K562 (cell line): ENCODE results near the gene KDM2A. TPM values are rescaled to one million over a fixed set of nuclear protein-coding genes. Genes with fewer than 3 reads are reported as not detected.

Experiments
- ATAC-seq: fragments of 200-7000 bp; cut with Tn5 transposase; 3 replicates; pipeline ENCODE4 v1.9.1; 2020; ENCODE audit warnings: moderate library complexity
- BruUV-seq: library from RNA; stranded (reverse); fragments of 400-500 nt; replicated peaks from 2 replicates; lab custom pipeline; 2021; lab: Mats Ljungman, UMichigan
- CTCF ChIA-PET: fragments of 300-600 bp; formaldehyde crosslinking; extraction: SDS; loops from one replicate; lab custom pipeline; 2021; ENCODE audit warnings: low intra/inter-chr PET ratio; lab: Yijun Ruan, JAX
- POLR2A ChIA-PET: fragments of 300-600, 350-650 bp; sonication (Branson Sonifier 250); formaldehyde crosslinking; extraction: SDS; loops from one replicate; lab custom pipeline; 2021; ENCODE audit warnings: antibody characterized with exemption, inconsistent platforms; lab: Yijun Ruan, JAX
- DNase-seq, 4 experiments: peaks; one replicate each; pipeline versions ENCODE4 v3.0.0 to v3.0.0-alpha.2; 2011 to 2018; ENCODE audit warnings: low spot score in 3 of 4, mixed read lengths in 3 of 4; ENCODE audit errors: extremely low read depth in 1 of 4
- FAIRE-seq: peaks from 2 replicates; lab custom pipeline; 2011; peaks lifted over from hg19 to GRCh38; lab: Jason Lieb, UNC
- H2AFZ ChIP-seq: 2 replicates; pipeline ENCODE4 v1.6.0; 2011; ENCODE audit warnings: low read depth, low read length, control low read depth, inconsistent platforms
- H3K27ac ChIP-seq: fragments of 200-600 bp; 3 replicates; pipeline ENCODE4 v1.8.0; 2011; ENCODE audit warnings: low read depth, mild to moderate bottlenecking, control low read depth, inconsistent platforms, low read length, moderate library complexity, mixed read lengths; ENCODE audit errors: extremely low read depth
- H3K27me3 ChIP-seq, 2 experiments: fragments of 300-600 bp in 1 of 2; 2 replicates in 1 of 2; 3 replicates in 1 of 2; pipeline versions ENCODE4 v1.6.0 to v1.8.0; 2011; ENCODE audit warnings: inconsistent platforms in 2 of 2, low read length in 2 of 2, mild to moderate bottlenecking in 1 of 2, mixed read lengths in 1 of 2, moderate library complexity in 1 of 2; ENCODE audit not compliant: control insufficient read depth in 2 of 2, insufficient read depth in 2 of 2
- H3K36me3 ChIP-seq: fragments of 300-600 bp; 3 replicates; pipeline ENCODE4 v1.8.0; 2011; ENCODE audit warnings: mild to moderate bottlenecking, low read length, inconsistent platforms; ENCODE audit not compliant: control insufficient read depth, insufficient read depth
- H3K4me1 ChIP-seq, 2 experiments: fragments of 200-600 bp in 1 of 2; replicated peaks in 1 of 2; 2 replicates in 1 of 2; 3 replicates in 1 of 2; pipeline versions ENCODE4 v1.5.1 to v1.8.0; 2011; ENCODE audit warnings: inconsistent platforms in 2 of 2, low read length in 2 of 2, mild to moderate bottlenecking in 1 of 2, mixed read lengths in 1 of 2, moderate library complexity in 1 of 2; ENCODE audit not compliant: control insufficient read depth in 2 of 2, insufficient read depth in 2 of 2
- H3K4me2 ChIP-seq: 2 replicates; pipeline ENCODE4 v1.6.1; 2011; ENCODE audit warnings: low read length, control low read depth, inconsistent platforms, mixed read lengths; ENCODE audit not compliant: insufficient read depth
- H3K4me3 ChIP-seq: fragments of 200-600 bp; sonication (generic), shearing (Covaris generic); 2 replicates; pipeline ENCODE4 v1.5.1; 2016; ENCODE audit warnings: control low read depth, inconsistent platforms
- H3K79me2 ChIP-seq: fragments of 200-600 bp; 3 replicates; pipeline ENCODE4 v1.8.0; 2011; ENCODE audit warnings: low read length, inconsistent platforms; ENCODE audit not compliant: control insufficient read depth, insufficient read depth
- H3K9ac ChIP-seq, 2 experiments: 2 replicates each; pipeline versions ENCODE4 v1.6.0 to v1.6.1; 2011; ENCODE audit warnings: low read depth in 2 of 2, low read length in 2 of 2, control low read depth in 1 of 2, inconsistent platforms in 1 of 2, mild to moderate bottlenecking in 1 of 2, mixed read lengths in 1 of 2; ENCODE audit not compliant: insufficient read depth in 1 of 2
- H3K9me1 ChIP-seq: one replicate; pipeline ENCODE4 v1.6.0; 2011; ENCODE audit warnings: inconsistent platforms, mild to moderate bottlenecking, low read length, moderate library complexity; ENCODE audit not compliant: control insufficient read depth, insufficient read depth
- H3K9me3 ChIP-seq: replicated peaks from 2 replicates; pipeline ENCODE4 v1.5.1; 2011; ENCODE audit warnings: low read depth, low read length, inconsistent platforms; ENCODE audit not compliant: control insufficient read depth, insufficient read depth
- H4K20me1 ChIP-seq: replicated peaks from 2 replicates; pipeline ENCODE4 v1.6.1; 2011; ENCODE audit warnings: low read length, inconsistent platforms, mixed read lengths; ENCODE audit not compliant: control insufficient read depth, insufficient read depth
- CUX1 ChIP-seq: fragments of 200-800 bp; sonication (Bioruptor generic); IDR thresholded peaks from 2 replicates; pipeline ENCODE4 v1.6.1; 2016; ENCODE audit warnings: missing genetic modification characterization, missing compliant biosample characterization
- HDAC1 ChIP-seq, 2 experiments: fragments of 450-650 bp; IDR thresholded peaks; 2 replicates each; pipeline ENCODE4 v1.6.1; 2016 to 2017; ENCODE audit warnings: inconsistent platforms in 1 of 2, mild to moderate bottlenecking in 1 of 2, moderate library complexity in 1 of 2
- HMG20B ChIP-seq: fragments of 250-450 bp; sonication (Bioruptor Pico); IDR thresholded peaks from 2 replicates; pipeline ENCODE4 v1.5.0; 2021; ENCODE audit warnings: mild to moderate bottlenecking
- HNRNPL ChIP-seq: fragments of 200-400 bp; formaldehyde crosslinking; IDR thresholded peaks from 2 replicates; pipeline ENCODE4 v1.6.1; 2017; ENCODE audit warnings: low read depth, mild to moderate bottlenecking, low read length
- POLR2G ChIP-seq: fragments of 200-400 bp; formaldehyde crosslinking; IDR thresholded peaks from 2 replicates; pipeline ENCODE4 v1.6.1; 2017; ENCODE audit warnings: low read depth, mild to moderate bottlenecking, antibody characterized with exemption, low read length, moderate library complexity
- RBFOX2 ChIP-seq: fragments of 200-400 bp; formaldehyde crosslinking; IDR thresholded peaks from 2 replicates; pipeline ENCODE4 v1.6.1; 2017; ENCODE audit warnings: low read depth, mild to moderate bottlenecking, low read length, moderate library complexity
- WGBS: fragments of 100-300 bp; shearing (Covaris generic); methylation state at CpG from one replicate; pipeline ENCODE4 v1.1.6; 2016; ENCODE audit warnings: low coverage, mixed read lengths; ENCODE audit not compliant: insufficient coverage; ENCODE audit errors: missing lambda C conversion rate; 5-methylcytosine and 5-hydroxymethylcytosine counted together
- in situ Hi-C: fragments of 300-500 bp; cut with MboI; formaldehyde crosslinking; loops from 4 replicates; pipeline ENCODE4 v1.15.0; 2018; ENCODE audit warnings: inconsistent platforms, mixed read lengths
- intact Hi-C: fragments of 100-400 bp; cut with micrococcal nuclease; formaldehyde crosslinking; loops from 2 replicates; pipeline ENCODE4 v1.14.2; 2022
- polyA plus RNA-seq, 8 experiments: library from polyadenylated mRNA; depleted of rRNA in 4 of 8; stranded (reverse) in 5 of 8; unstranded in 3 of 8; fragments of >200 nt; fragmentation: Nextera tagmentation in 2 of 8; fragmentation: Illumina TruSeq in 1 of 8; extraction: Ambion mirVana in 2 of 8; extraction: Trizol in 1 of 8; gene quantifications; 2 replicates each; pipeline versions ENCODE4 v1.2.1 to v1.2.3, GENCODE V29; 2011 to 2014; ENCODE audit warnings: inconsistent platforms in 1 of 8, missing spikeins in 1 of 8
- total RNA-seq, 7 experiments: library from RNA; depleted of rRNA in 6 of 7; stranded (reverse); fragments of >200 nt in 6 of 7; fragmentation: Illumina TruSeq in 2 of 7; extraction: Trizol in 2 of 7; gene quantifications; 2 replicates each; pipeline versions ENCODE4 v1.2.1 to v1.2.3, GENCODE V29; 2011 to 2021; ENCODE audit warnings: low replicate concordance in 1 of 7

KDM2A gene
- total and polyA plus RNA-seq, 9 of the 15 experiments (the other 6 are each of a cell fraction or from before 2014, with no cell fraction given), result 5.0 to 39.3 (median 21.3) TPM

- BruUV-seq, result no TSS peak
- FAIRE-seq, result no peak
Measured at GRCh38 chr11:67301313-67301921, 182.4 kb downstream of the KDM2A start.

More at GRCh38 chr11:67301313-67301921, 182.4 kb downstream of the KDM2A start:
- H3K36me3 ChIP-seq, result peaks cover 52% of the 10 kb centered on the region; the same call in 2 of the 3 replicates
- H2AFZ ChIP-seq, result no peak overlapping the region
- 0 out of 2 replicates have a peak, but pooled peaks have one; percentile 47 for TF ChIP-seq HNRNPL
- 0 out of 2 replicates have a peak, but pooled peaks have one; percentile 42 for TF ChIP-seq POLR2G
- TF ChIP-seq CUX1 (CRISPR knock-in tag), result no peak
- TF ChIP-seq RBFOX2, result peak; percentile 9; the same call in 1 of the 2 replicates
- no peak for TF ChIP-seq HMG20B (CRISPR knock-in tag)
- TF ChIP-seq HDAC1 (IDR thresholded peaks at IDR 0.05), result no peak
- TF ChIP-seq, all 486 proteins: peak for 3
- H3K4me1 ChIP-seq, result peaks cover 0 to 35% of the 10 kb centered on the region in 2 experiments; a peak in 2 of 5 replicates
- in situ Hi-C loops, result no loop called here
- ATAC-seq (no peak), DNase-seq (no peak)
- 90% methylated on average over 27 of the region's 28 CpGs for WGBS
- H3K9me3 ChIP-seq, result no peaks in the 10 kb centered on the region
- no peak overlapping the region for H3K4me2 ChIP-seq
- no peaks in the 10 kb centered on the region for H3K9me1 ChIP-seq
- H3K27me3 ChIP-seq, result no peaks in the 10 kb centered on the region
- CTCF ChIA-PET, result no interaction called here
- POLR2A ChIA-PET, result interaction anchor here (0.6 to 2.1 kb wide), 2 partner anchors 13 to 21 kb away, joined by 4 to 10 read pairs; no protein-coding TSS in a partner anchor
- no peaks in the 10 kb centered on the region for H3K79me2 ChIP-seq
- H4K20me1 ChIP-seq, result no peaks in the 10 kb centered on the region
- intact Hi-C loops, result no loop called here
- H3K4me3 ChIP-seq, result no peak overlapping the region
- H3K27ac ChIP-seq, result no peak overlapping the region
- H3K9ac ChIP-seq, result no peak overlapping the region
